ENCODE data around the gene COG5. TPM values are rescaled to one million over a fixed set of nuclear protein-coding genes. Genes with fewer than 3 reads are reported as not detected.

The COG5 gene
- total RNA-seq, 1 experiment from 2014 or later = 20.2 TPM

DNA sequence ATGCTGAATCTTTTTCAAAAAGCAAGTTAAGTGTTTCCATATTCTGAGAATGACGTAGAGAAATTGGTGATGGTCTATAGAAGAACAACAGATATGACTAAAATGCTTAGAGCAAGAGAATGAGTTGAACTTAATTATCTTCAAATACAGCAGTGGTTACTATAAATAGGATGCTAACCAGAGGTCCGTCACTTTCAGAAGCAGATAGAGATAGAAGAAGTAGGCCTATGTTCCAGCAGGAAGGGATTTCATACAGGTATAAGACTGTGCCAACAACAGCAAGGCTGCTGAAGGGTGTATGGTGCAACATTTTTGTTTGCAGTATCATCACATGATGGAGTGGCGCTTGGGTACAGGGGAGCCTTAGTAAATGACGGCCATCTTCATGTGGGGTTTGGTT is 326.3 kb downstream of the COG5 start:
- no peaks in the 10 kb centered on the region for H3K9me3 ChIP-seq (ENCODE audit: control insufficient read depth, low read depth, low read length)
- no peaks in the 10 kb centered on the region for H3K79me1 ChIP-seq (ENCODE audit: insufficient read depth, low read depth, low read length, poor library complexity, severe bottlenecking)
- no peak overlapping the region for H2AFZ ChIP-seq (ENCODE audit: low read length)
- H3K36me3 Mint-ChIP-seq (ENCODE audit: insufficient read depth in 1 of 3, low read depth in 3 of 3) = no peaks in the 10 kb centered on the region
- H3K4me1 ChIP-seq (ENCODE audit: insufficient read depth, low read length) = peaks cover 5% of the 10 kb centered on the region; the same call in 1 of the 2 replicates
- H3K27ac Mint-ChIP-seq = no peak overlapping the region
- no peak overlapping the region for H3K27ac ChIP-seq (ENCODE audit: insufficient read length, low read depth, low read length)
- no peak overlapping the region for H3K18ac ChIP-seq (ENCODE audit: insufficient read length, low read depth, low read length)
- H4K91ac ChIP-seq (ENCODE audit: insufficient read length, low read depth, low read length) = no peak overlapping the region
- no peaks in the 10 kb centered on the region for H3K9me3 Mint-ChIP-seq
- H2BK5ac ChIP-seq (ENCODE audit: insufficient read length, low read length) = no peak overlapping the region
- H2AK5ac ChIP-seq (ENCODE audit: insufficient read length, low read length) = no peak overlapping the region
- no peak overlapping the region for H3K23ac ChIP-seq (ENCODE audit: insufficient read length, low read depth, low read length)
- no peak overlapping the region for H2BK120ac ChIP-seq (ENCODE audit: low read depth, low read length, poor library complexity, severe bottlenecking)
- H2BK20ac ChIP-seq (ENCODE audit: low read depth, low read length, poor library complexity, severe bottlenecking) = no peak overlapping the region
- H3K56ac ChIP-seq (ENCODE audit: insufficient read length, low read depth, low read length) = no peak overlapping the region
- no peak overlapping the region for H2BK15ac ChIP-seq (ENCODE audit: low read depth, low read length)
- TF ChIP-seq, protein P1, sequence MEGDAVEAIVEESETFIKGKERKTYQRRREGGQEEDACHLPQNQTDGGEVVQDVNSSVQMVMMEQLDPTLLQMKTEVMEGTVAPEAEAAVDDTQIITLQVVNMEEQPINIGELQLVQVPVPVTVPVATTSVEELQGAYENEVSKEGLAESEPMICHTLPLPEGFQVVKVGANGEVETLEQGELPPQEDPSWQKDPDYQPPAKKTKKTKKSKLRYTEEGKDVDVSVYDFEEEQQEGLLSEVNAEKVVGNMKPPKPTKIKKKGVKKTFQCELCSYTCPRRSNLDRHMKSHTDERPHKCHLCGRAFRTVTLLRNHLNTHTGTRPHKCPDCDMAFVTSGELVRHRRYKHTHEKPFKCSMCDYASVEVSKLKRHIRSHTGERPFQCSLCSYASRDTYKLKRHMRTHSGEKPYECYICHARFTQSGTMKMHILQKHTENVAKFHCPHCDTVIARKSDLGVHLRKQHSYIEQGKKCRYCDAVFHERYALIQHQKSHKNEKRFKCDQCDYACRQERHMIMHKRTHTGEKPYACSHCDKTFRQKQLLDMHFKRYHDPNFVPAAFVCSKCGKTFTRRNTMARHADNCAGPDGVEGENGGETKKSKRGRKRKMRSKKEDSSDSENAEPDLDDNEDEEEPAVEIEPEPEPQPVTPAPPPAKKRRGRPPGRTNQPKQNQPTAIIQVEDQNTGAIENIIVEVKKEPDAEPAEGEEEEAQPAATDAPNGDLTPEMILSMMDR (conservative IDR thresholded peaks at IDR 0.05) = no peak
- H3K27me3 Mint-ChIP-seq (ENCODE audit: low read depth) = no peaks in the 10 kb centered on the region
- WGBS (ENCODE audit: extremely low coverage, insufficient read length, low lambda C conversion rate) = no CpG with 5 or more reads among the region's 4 CpGs
- H3K9ac ChIP-seq (ENCODE audit: extremely low read depth, insufficient read length, low read length) = no peak overlapping the region
- H4K20me1 ChIP-seq (ENCODE audit: control insufficient read depth, insufficient read depth, insufficient read length) = no peaks in the 10 kb centered on the region
- H3K14ac ChIP-seq (ENCODE audit: insufficient read depth, low read length) = no peak overlapping the region
- no peaks in the 10 kb centered on the region for H3K27me3 ChIP-seq (ENCODE audit: insufficient read depth, low read length)
- H3K4me3 Mint-ChIP-seq = no peak overlapping the region
- H3K4me2 ChIP-seq (ENCODE audit: insufficient read depth, insufficient read length, low read length) = no peak overlapping the region
- no peak overlapping the region for H3K4ac ChIP-seq (ENCODE audit: low read depth, low read length)
- no peak overlapping the region for H3T11ph ChIP-seq (ENCODE audit: low read length)
- H3K23me2 ChIP-seq (ENCODE audit: insufficient read length, low read depth, low read length, poor library complexity, severe bottlenecking) = no peaks in the 10 kb centered on the region
- H4K8ac ChIP-seq (replicated peaks; ENCODE audit: insufficient read length, low read depth, low read length) = no peak overlapping the region
- H4K5ac ChIP-seq (ENCODE audit: insufficient read length, low read depth, low read length) = no peak overlapping the region
- no peak overlapping the region for H2BK12ac ChIP-seq (ENCODE audit: insufficient read length, low read depth, low read length)
- DNase-seq = no peak
- no peaks in the 10 kb centered on the region for H3K79me2 ChIP-seq (ENCODE audit: insufficient read depth, low read length)
- peaks cover 15 to 21% of the 10 kb centered on the region in 2 experiments for H3K4me1 Mint-ChIP-seq

All from H9 (cell line).